Epidermal melanocyte (primary cell): ENCODE results near the gene MRPL55.
A peak's percentile ranks its signal among the peaks of the same experiment; 100 is the strongest.

Experiments used
- DNase-seq: peaks from one replicate; pipeline ENCODE4 v3.0.0; 2011; ENCODE audit warnings: low spot score; ENCODE audit not compliant: insufficient read length

MRPL55 gene

DNA sequence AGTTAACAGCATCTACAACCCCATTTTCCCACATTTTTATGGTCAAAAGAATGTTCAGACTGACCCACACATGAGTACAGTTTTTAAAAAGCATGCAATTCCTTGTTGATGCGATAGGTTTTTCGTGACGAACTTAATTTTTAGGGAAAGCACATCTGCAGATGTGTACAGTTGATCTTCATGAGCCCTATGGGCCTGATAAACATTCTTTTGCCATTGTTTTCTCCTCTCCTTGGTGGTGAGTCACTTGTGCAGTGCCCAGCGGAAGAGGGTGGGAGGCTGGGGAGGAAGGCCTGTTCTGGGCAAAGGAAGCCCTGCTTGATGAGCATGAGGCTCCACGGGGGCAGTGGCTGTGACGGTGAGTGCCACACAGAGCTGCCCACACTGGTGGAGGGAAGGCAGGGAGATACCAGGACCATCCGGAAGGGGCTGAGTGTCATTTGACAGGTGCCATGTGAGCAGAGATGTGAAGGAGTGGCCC, 21.3 kb downstream of the MRPL55 start:
- no peak for DNase-seq

DNA sequence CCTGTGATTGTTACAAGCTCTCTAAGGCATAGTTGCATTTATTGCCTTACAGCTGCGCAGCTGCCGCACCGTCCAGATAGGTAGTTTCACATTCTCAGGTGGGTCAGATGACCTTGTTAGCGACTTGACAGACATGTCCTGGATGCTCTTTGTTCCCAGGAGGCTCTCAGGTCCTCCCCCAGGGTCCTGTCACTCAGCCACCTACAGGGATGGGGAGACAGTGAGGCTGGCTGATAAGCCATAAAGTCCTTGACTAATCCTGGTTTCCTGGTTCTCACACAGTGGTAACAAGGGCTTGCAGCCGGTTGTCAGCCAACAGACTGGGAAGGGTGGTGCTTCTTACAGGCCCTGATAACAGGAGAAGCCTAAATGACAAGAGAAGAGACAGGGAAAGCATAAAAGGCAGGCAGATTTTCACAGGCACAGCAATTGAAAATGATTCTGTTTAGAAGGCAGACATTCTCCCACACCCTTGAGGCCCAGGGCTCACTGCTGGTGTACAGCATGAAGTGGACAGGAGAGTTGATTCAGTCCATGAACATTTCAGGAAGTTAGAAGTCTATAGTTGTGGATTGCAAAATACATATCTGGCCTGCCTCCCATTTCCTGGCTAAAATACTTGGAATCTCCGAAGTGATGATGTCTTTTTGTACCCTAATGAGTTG, 23.7 kb downstream of the MRPL55 start:
- DNase-seq = no peak

- DNase-seq = no peak
Observed at GRCh38 chr1:228084797-228085196, 24.3 kb downstream of the MRPL55 start.

- peak; percentile 55 for DNase-seq
Observed at GRCh38 chr1:228084325-228084724, 24.8 kb downstream of the MRPL55 start.

GRCh38 chr1:228083871-228084278, 25.2 kb downstream of the MRPL55 start:
- DNase-seq = no peak

DNA sequence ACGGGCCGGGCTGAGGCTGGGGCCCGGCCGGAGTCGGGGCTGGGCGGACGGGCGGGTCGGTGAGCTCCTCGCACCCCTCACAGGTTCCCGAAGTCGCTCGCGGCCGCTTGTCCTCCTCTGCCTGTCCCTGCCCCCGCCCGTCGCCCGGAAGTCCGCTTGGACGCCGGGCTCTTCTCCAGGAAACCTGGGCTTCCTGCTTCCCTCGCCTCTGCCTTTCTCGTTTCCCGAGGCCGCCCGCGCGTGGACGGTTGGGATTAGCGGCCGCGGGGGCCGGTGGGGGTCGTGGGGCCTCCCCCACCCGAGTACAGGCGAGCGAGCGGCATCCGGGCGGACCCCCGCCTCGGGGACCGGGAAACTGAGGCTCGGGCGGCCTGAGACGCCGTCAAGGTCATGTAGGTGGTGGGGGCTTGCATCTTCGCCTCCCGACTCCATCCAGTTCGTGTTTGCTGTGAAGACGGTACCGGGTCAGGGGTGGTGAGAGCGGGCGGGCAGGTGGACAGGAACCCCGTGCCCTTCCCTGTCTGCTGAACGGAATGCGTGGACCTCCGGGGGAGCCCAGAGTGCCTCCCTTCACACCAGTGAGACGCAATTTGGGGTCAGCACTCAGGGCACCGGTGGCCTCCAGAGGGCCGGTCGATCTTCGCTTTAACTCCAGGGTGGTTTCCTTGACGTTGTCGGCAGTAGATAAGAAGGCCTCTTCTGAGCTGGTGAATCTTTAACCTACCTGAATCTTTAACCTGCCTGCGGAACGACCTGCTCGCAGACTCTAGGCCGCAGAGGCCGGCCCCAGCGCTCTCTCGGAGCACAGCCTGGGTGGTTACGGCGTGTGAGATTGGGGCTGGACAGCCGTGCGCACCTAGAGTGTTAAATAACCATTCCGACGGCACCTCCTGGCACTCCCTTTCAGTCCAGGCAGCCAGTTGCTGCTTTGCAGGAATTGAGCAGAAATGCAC, 25.9 kb downstream of the MRPL55 start:
- no peak for DNase-seq

- peak; percentile 92 for DNase-seq
Observed at GRCh38 chr1:228082214-228082917, 26.7 kb downstream of the MRPL55 start, which contains the start of gene ARF1. TSS of gene ARF1 (plus strand) at chr1:228082708. CDS start at chr1:228097115, 14,407 bp downstream.

GRCh38 chr1:228081578-228082213, 27.4 kb downstream of the MRPL55 start:
- no peak for DNase-seq

DNA sequence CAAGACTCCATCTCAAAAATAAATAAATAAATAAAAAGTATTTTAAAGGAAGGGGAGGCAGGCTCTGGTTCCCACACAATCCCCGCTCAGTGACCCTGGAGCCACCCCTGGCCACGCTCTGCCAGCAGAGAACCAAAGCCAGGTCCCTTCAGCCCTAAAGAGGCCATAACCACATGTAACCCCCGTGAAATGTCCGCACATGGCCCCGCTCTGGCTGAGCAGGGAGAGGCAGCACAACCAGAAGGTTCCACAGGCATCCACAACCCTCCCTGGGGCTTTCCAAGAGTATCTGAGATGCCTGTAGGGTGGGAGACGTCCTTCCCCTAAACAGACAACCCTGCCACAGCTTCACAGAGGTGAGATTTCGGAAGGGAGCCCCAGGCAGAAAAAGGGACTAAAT, 28.0 kb downstream of the MRPL55 start:
- no peak for DNase-seq

GRCh38 chr1:228079601-228080263, 29.4 kb downstream of the MRPL55 start:
- DNase-seq = no peak

- no peak for DNase-seq
Observed at GRCh38 chr1:228079013-228079412, 30.1 kb downstream of the MRPL55 start.

GRCh38 chr1:228077565-228078330, 31.4 kb downstream of the MRPL55 start:
- DNase-seq = no peak

DNA sequence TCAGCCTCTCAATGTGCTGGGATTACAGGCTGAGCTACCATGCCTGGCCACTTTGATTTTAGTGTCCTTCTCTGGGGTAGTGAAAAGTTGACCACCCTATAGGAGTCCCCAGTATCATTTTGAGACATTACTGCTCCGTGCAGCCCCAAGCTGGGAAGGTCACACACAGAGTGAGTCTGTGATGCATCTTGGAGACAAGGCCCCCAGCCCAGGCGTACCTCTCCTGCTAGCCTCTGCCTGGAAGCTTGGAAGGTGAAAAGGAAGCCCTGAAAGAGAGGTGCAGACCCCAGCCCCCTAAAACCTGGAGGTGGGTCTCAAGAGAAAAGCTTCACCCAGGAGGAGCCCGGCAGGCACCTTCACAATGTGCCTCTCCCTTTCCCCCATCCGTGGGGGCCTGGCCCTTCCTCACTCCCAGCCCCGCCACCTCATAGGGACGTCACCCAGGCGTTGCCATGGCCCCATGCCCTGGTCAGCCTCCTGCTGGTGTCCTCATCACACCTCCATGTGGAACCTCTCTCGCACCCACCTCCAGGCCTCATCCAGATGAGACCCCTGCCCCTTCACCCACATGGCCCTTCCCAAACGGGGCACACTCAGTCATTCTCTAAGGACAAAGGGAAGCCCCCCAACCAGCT, 32.2 kb downstream of the MRPL55 start:
- DNase-seq = no peak

GRCh38 chr1:228075801-228076271, 33.3 kb downstream of the MRPL55 start:
- no peak for DNase-seq

- no peak for DNase-seq
Observed at GRCh38 chr1:228074954-228075730, 34.0 kb downstream of the MRPL55 start.

GRCh38 chr1:228073857-228074545, 35.1 kb downstream of the MRPL55 start:
- no peak for DNase-seq

DNA sequence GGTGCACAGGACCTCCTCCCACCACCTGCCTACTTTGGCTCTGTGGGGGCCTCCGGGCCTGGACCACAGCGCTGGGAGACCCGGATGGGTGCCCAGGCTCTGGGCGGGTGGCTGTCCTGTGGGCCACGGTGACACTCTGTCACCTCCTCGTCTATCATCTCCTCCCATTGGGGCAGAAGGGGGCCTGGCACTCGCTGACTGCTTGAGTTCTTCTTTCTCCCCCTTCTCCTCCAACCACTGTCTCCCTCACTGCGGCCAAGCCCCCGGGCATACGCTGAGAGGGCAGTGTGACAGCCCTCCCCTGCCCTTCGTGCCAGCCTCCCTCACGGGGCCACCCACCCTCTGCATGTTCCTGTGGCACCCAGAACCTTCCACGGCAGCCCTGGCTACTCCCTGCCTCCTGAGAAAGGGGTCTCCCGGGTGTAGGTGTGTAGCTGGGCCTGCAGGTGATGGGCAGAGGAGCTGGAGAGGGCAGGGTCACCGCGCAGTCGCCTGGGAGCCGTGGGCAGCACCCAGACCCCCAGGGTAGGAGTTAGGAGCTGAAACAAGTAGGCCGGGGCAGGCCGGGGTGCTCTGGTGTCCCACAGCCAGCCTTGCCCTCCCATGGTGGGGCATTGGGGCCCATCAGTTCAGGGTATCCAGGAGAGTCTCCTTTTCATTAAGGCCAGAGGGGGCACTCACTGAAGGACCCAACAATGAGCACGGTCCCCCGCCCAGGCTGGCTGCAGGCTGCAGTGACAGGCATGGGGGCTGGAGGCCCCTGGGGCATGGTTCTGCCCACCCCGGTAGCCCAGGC, 35.8 kb downstream of the MRPL55 start:
- no peak for DNase-seq
